Measurements from ENCODE around the gene SYT5.
"Not testable (repeated sequence)": the region's sequence is repeated elsewhere in the genome, so short reads cannot be mapped to it uniquely, and the experiment has no call there.

The SYT5 gene

GRCh38 chr19:55161571-55162322 is 18.3 kb downstream of the SYT5 start:
- Mint-ChIP-seq H3K4me1 (peaks cover 15% of the 10 kb centered on the region), H3K4me3 (no peak overlapping the region), H3K27ac (no peak overlapping the region), H3K27me3 (peaks cover 60% of the 10 kb centered on the region), H3K36me3 (no peaks in the 10 kb centered on the region), H3K9me3 (peaks cover 4% of the 10 kb centered on the region)
- no peak for ATAC-seq

- no peak overlapping the region for H3K4me3 Mint-ChIP-seq
- peaks cover 60% of the 10 kb centered on the region for H3K27me3 Mint-ChIP-seq
- H3K9me3 Mint-ChIP-seq: no peaks in the 10 kb centered on the region
- peak; percentile 15 for ATAC-seq
- no peak overlapping the region for H3K27ac Mint-ChIP-seq
- H3K4me1 Mint-ChIP-seq: peaks cover 14% of the 10 kb centered on the region
- no peaks in the 10 kb centered on the region for H3K36me3 Mint-ChIP-seq
These were observed 19.1 kb downstream of the SYT5 start for GRCh38 chr19:55160986-55161365.

GRCh38 chr19:55160128-55160985 is 19.7 kb downstream of the SYT5 start:
- H3K9me3 Mint-ChIP-seq: no peaks in the 10 kb centered on the region
- H3K4me3 Mint-ChIP-seq: no peak overlapping the region
- peaks cover 14% of the 10 kb centered on the region for H3K4me1 Mint-ChIP-seq
- H3K27ac Mint-ChIP-seq: no peak overlapping the region
- H3K36me3 Mint-ChIP-seq: no peaks in the 10 kb centered on the region
- peaks cover 55% of the 10 kb centered on the region for H3K27me3 Mint-ChIP-seq
- ATAC-seq: peak; percentile 80

DNA sequence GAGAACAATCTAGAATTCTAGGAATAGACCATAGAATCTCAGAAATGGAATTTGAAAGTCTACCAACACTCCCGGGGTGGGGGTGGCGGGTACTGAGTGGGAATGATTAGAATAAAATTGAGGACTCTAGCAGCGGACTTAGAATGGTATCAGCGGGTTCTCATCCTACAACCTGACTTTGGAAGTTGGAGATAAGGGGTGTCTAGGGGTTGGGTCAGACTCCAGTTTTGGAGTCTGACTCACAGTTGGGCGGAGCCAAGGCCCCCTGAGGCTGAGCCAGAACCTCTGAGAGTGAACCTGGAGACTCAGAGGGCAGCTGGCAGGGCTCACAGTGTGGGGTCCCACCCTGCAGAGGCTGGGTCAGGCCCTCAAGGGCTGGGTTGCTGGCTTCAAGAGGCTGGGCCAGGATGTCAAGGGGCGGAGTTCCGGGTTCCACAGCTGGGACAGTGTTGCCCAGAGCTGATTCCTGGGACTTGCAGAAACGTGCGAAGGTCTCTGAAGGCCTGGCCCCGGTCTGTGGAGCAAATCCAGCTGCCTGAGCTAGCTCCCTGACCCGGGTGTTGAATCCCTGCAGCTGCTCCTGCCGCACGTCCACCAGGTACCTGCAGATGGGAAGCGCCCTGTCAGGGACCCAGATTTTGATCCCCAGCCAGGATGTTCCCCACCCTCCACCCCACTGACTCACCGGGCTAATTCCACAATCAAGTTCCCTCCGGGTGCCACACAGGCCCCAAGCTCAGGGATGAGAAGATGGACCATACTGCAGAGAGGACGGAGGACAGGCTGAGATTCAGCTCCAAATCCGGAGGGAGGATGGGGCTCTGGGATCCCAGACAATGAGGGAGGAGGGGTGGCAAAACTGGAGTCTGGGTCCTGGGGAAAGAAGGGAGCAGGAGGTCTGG is 21.0 kb downstream of the SYT5 start:
- H3K9me3 Mint-ChIP-seq: no peaks in the 10 kb centered on the region
- no peak overlapping the region for H3K4me3 Mint-ChIP-seq
- H3K27me3 Mint-ChIP-seq: peaks cover 58% of the 10 kb centered on the region
- no peaks in the 10 kb centered on the region for H3K36me3 Mint-ChIP-seq
- H3K27ac Mint-ChIP-seq: no peak overlapping the region
- peaks cover 15% of the 10 kb centered on the region for H3K4me1 Mint-ChIP-seq
- ATAC-seq: no peak

- H3K27me3 Mint-ChIP-seq: peaks cover 60% of the 10 kb centered on the region
- no peaks in the 10 kb centered on the region for H3K36me3 Mint-ChIP-seq
- no peak for ATAC-seq
- no peaks in the 10 kb centered on the region for H3K9me3 Mint-ChIP-seq
- no peak overlapping the region for H3K4me3 Mint-ChIP-seq
- peaks cover 22% of the 10 kb centered on the region for H3K4me1 Mint-ChIP-seq
- no peak overlapping the region for H3K27ac Mint-ChIP-seq
These were observed 21.7 kb downstream of the SYT5 start for GRCh38 chr19:55158423-55158822.

DNA sequence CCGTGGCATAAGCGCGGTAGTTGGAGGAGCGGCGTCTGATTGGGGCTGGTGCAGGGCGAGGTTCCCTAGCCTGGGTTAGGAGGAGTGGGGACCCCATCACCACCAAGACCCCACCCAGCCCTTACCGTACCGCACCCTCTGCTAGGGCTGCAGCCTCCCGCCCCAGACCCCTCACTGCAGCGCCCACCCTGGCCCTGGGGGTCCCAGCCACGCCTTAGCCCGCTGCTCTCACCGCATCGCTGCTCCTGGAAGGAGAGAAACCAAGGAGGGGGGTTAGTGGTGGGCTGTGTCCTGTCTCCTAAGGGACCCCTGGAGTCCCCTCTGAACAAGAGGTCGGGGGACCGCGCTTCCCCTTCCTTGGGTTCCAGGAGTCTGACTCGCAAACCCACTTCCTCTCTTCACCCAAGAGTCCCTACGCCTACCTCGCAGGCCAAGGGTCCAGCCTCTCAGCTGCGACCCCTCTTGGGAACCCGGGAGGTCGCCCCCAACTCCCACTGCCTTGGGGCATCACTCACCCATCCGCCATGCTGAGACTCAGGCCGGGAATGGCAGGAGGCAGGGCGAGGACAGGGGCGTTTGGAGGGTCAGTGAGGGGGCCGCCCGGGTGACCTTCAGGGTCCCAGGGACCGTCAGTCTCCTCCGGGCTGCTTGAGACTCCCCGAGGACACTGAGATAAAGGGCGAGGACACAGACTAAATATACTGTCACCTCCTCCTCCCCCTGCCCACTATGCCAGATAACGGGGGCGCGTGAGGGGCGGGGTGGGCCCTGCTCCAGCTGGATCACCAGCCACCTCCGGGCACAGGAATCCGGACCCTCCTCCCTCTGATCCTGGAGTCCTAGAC is 22.8 kb downstream of the SYT5 start, which contains the start of gene TNNI3:
Gene TNNI3 (minus strand): TSS at position 669 of the 845 bp plus-strand sequence. CDS start 143 bp downstream, at position 526.
- Mint-ChIP-seq H3K27me3 (peaks cover 60% of the 10 kb centered on the region), H3K27ac (no peak within 1 kb of the TSS), H3K4me1 (peaks cover 23% of the 10 kb centered on the region), H3K9me3 (peaks cover 1% of the 10 kb centered on the region), H3K36me3 (no peaks in the 10 kb centered on the region), H3K4me3 (no peak within 1 kb of the TSS)
- ATAC-seq: no peak

GRCh38 chr19:55156202-55157063 is 23.7 kb downstream of the SYT5 start:
- ATAC-seq: no peak

DNA sequence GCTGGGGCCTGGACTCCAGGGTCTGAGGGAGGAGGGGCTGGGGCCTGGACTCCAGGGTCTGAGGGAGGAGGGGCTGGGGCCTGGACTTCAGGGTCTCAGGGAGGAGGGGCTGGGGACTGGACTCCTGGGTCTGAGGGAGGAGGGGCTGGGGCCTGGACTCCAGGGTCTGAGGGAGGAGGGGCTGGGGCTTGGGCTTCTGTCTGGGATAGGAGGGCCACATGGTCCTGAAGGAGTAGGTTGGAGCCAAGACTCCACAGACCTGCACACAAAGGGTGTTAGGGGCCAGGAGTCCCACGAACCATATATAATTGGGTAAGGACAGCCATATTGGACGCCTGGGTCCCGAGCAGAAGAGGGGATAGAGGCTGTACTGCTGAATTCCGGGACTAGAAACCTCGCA is 24.3 kb downstream of the SYT5 start:
- not testable (repeated sequence) for ATAC-seq, H3K27ac Mint-ChIP-seq, H3K36me3 Mint-ChIP-seq, H3K9me3 Mint-ChIP-seq, H3K4me3 Mint-ChIP-seq
- H3K4me1 Mint-ChIP-seq: peaks cover 30% of the 10 kb centered on the region
- H3K27me3 Mint-ChIP-seq: peaks cover 60% of the 10 kb centered on the region

More at GRCh38 chr19:55156202-55157063, 23.7 kb downstream of the SYT5 start:
- Mint-ChIP-seq H3K27ac (no peak overlapping the region), H3K27me3 (peaks cover 60% of the 10 kb centered on the region), H3K4me1 (peaks cover 30% of the 10 kb centered on the region), H3K4me3 (no peak overlapping the region), H3K9me3 (peaks cover 7% of the 10 kb centered on the region), H3K36me3 (no peaks in the 10 kb centered on the region)

DNA sequence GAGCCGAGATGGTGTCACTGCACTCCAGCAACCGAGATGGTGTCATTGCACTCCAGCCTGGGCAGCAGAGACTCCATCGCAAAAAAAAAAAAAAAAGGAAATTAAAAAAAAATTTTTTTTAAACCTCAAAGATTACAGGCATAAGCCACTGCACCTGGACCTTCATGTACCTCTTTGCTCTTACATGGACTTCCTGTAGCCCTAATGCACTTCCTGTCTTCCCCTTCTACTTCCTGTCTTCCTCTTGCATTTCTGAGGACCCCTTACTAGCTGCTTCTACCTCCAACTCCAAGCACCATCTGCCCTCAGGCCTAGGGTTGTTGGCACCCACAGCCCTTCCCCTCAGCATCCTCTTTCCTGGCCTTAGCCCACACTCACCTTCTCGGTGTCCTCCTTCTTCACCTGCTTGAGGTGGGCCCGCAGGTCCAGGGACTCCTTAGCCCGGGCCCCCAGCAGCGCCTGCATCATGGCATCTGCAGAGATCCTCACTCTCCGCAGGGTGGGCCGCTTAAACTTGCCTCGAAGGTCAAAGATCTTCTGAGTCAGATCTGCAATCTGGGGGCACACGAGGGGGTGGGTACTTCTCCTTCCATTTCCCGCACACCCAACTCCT is 26.3 kb downstream of the SYT5 start:
- Mint-ChIP-seq H3K27me3 (peaks cover 60% of the 10 kb centered on the region), H3K4me3 (no peak overlapping the region), H3K9me3 (peaks cover 7% of the 10 kb centered on the region), H3K4me1 (peaks cover 22% of the 10 kb centered on the region), H3K27ac (no peak overlapping the region), H3K36me3 (no peaks in the 10 kb centered on the region)
- ATAC-seq: no peak

DNA sequence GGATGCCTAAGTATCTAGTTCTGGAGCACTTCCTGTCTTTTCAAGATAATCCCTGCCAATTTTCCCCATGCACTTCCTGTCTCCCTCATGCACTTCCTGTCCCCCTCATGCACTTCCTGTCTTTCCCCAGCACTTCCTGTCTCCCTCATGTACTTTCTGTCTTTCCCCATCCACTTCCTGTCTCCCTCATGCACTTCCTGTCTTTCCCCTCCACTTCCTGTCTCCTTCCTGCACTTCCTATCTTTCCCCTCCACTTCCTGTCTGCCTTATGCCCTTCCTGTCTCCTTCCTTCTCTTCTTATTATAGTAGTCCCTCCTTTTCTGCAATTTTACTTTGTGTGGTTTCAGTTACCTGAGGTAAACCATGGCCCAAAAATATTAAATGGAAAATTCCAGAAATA is 28.1 kb downstream of the SYT5 start:
- Mint-ChIP-seq H3K27ac (peak overlapping the region; percentile 4), H3K9me3 (peaks cover 7% of the 10 kb centered on the region), H3K4me1 (peaks cover 22% of the 10 kb centered on the region), H3K36me3 (no peaks in the 10 kb centered on the region), H3K4me3 (no peak overlapping the region), H3K27me3 (peaks cover 55% of the 10 kb centered on the region)
- ATAC-seq: no peak

DNA sequence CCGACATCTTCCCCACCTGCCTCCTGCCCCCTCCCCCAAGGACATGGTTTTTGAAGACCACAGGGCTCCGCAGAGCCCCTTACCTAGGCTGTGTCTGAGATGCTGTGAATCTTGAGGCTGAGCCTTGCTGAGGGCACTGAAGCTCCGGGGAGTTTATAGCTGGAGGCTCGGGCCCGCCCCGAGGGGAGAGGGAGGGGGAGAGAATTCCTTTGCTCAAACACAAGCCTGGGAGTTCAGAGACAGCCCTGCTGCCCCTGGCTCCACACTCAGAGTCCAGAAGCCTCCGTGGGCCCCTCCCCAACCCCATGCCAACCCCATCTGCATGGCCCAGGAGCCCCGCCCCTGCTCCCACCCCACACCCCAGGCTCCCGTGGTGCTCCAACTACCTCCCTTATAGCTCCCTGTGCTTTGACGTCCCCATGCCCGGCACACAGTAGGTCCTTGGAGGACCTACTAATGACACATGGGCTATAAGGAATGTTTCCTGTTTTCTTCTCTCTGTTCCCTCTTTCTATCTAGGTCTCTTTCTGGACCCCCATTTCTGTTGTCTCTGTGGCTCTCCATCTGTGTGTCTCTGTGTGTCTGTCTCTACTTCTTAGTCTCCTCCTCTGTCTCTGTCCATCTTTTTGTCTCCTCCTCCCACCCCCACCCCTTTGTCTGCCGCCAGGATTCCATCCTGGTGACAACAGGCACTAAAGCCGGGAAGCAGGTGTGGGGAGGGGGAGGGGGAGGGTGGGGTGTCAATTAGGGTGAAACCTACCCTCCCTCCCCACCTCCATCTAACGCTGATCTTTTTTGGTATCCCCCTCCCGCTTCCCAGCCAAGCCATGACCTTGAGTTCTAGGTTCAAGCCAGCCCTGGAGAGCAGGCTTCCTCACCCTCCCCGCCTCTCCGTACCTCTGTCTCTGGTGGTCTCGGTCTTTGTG is 30.7 kb downstream of the SYT5 start, which contains the start of gene TNNT1:
Gene TNNT1 (minus strand): TSS at position 129 of the 926 bp plus-strand sequence. CDS start 2,049 bp downstream, outside the sequence.
- ATAC-seq: no peak
- peaks cover 59% of the 10 kb centered on the region for H3K27me3 Mint-ChIP-seq

GRCh38 chr19:55147545-55148251 is 32.4 kb downstream of the SYT5 start:
- Mint-ChIP-seq H3K9me3 (peaks cover 7% of the 10 kb centered on the region), H3K36me3 (no peaks in the 10 kb centered on the region), H3K4me1 (peaks cover 26% of the 10 kb centered on the region), H3K27ac (no peak overlapping the region), H3K4me3 (no peak overlapping the region), H3K27me3 (peaks cover 72% of the 10 kb centered on the region)
- no peak for ATAC-seq

More for the DNA sequence above, 30.7 kb downstream of the SYT5 start, which contains the start of gene TNNT1:
- Mint-ChIP-seq H3K4me1 (peaks cover 33% of the 10 kb centered on the region), H3K36me3 (no peaks in the 10 kb centered on the region), H3K4me3 (no peak within 1 kb of the TSS), H3K27ac (no peak within 1 kb of the TSS), H3K9me3 (peaks cover 7% of the 10 kb centered on the region)

All from stimulated activated memory B cell treated with anti-CD40 and anti-IgM and Interleukin-4, amounts not matched to agents 10 μg/mL and 1 μg/mL and 100 μg/mL, for 72 hours (primary cell).